ACHN (cell line): ENCODE measurements around the gene TMEM165.
A peak's percentile ranks its signal among the peaks of the same experiment; 100 is the strongest.

Experiments
- DNase-seq: peaks from one replicate; pipeline ENCODE4 v3.0.0-alpha.2; 2015
- in situ Hi-C: cut with HindIII; loops from 2 replicates; pipeline ENCODE4 v1.10.0; 2017; ENCODE audit warnings: low sequenced_read_pairs, low pct_ligation_motif_present, low pct_unique_long_range_greater_than_20kb

Gene TMEM165

GRCh38 chr4:55397126-55397436 lies 1.3 kb downstream of the TMEM165 start:
- DNase-seq: peak; percentile 10
- in situ Hi-C loops: no loop called here

- in situ Hi-C loops: no loop called here
- peak; percentile 41 for DNase-seq
Measured at GRCh38 chr4:55397520-55398321, 2.0 kb downstream of the TMEM165 start.

GRCh38 chr4:55398461-55398860 lies 2.7 kb downstream of the TMEM165 start:
- peak; percentile 9 for DNase-seq
- in situ Hi-C loops: no loop called here

- DNase-seq: no peak
- in situ Hi-C loops: no loop called here
Measured at GRCh38 chr4:55398966-55399365, 3.2 kb downstream of the TMEM165 start.

GRCh38 chr4:55399581-55399980 lies 3.8 kb downstream of the TMEM165 start:
- no peak for DNase-seq
- in situ Hi-C loops: no loop called here

GRCh38 chr4:55405073-55405472 lies 9.3 kb downstream of the TMEM165 start:
- DNase-seq: no peak
- in situ Hi-C loops: no loop called here

- DNase-seq: no peak
- in situ Hi-C loops: no loop called here
Measured at GRCh38 chr4:55406545-55406944, 10.8 kb downstream of the TMEM165 start.

GRCh38 chr4:55407119-55407518 lies 11.4 kb downstream of the TMEM165 start:
- in situ Hi-C loops: no loop called here
- DNase-seq: no peak

- in situ Hi-C loops: no loop called here
- no peak for DNase-seq
Measured at GRCh38 chr4:55407764-55408163, 12.0 kb downstream of the TMEM165 start.

- in situ Hi-C loops: no loop called here
- no peak for DNase-seq
Measured at GRCh38 chr4:55409468-55410171, 13.9 kb downstream of the TMEM165 start.

- no peak for DNase-seq
- in situ Hi-C loops: no loop called here
Measured at GRCh38 chr4:55410431-55410830, 14.7 kb downstream of the TMEM165 start.

GRCh38 chr4:55411621-55412020 lies 15.9 kb downstream of the TMEM165 start:
- in situ Hi-C loops: no loop called here
- no peak for DNase-seq

- DNase-seq: no peak
- in situ Hi-C loops: no loop called here
Measured at GRCh38 chr4:55416176-55416575, 20.4 kb downstream of the TMEM165 start.

GRCh38 chr4:55424791-55425190 lies 29.0 kb downstream of the TMEM165 start:
- in situ Hi-C loops: no loop called here
- no peak for DNase-seq

- DNase-seq: no peak
- in situ Hi-C loops: no loop called here
Measured at GRCh38 chr4:55431710-55432336, 36.1 kb downstream of the TMEM165 start.

GRCh38 chr4:55435141-55435841 lies 39.5 kb downstream of the TMEM165 start:
- in situ Hi-C loops: no loop called here
- no peak for DNase-seq

GRCh38 chr4:55437356-55437796 lies 41.6 kb downstream of the TMEM165 start:
- in situ Hi-C loops: no loop called here
- no peak for DNase-seq

GRCh38 chr4:55437823-55438222 lies 42.1 kb downstream of the TMEM165 start:
- in situ Hi-C loops: no loop called here

GRCh38 chr4:55438314-55438713 lies 42.6 kb downstream of the TMEM165 start:
- DNase-seq: no peak
- in situ Hi-C loops: no loop called here

More at GRCh38 chr4:55437823-55438222, 42.1 kb downstream of the TMEM165 start:
- no peak for DNase-seq
